K562 (cell line): Measurements from ENCODE around the gene GABRP.
"Not testable (repeated sequence)": the region's sequence is repeated elsewhere in the genome, so short reads cannot be mapped to it uniquely, and the experiment has no call there.

Experiments used
- MTA1 ChIP-seq: fragments of 450-650 bp; IDR thresholded peaks from 2 replicates; pipeline ENCODE4 v1.6.1; 2017; ENCODE audit warnings: borderline replicate concordance
- TF ChIP-seq, protein P1 (sequence below): sonication (generic); formaldehyde crosslinking; IDR thresholded peaks from 2 replicates; pipeline ENCODE4 v1.8.1; 2022; ENCODE audit warnings: missing genetic modification reagents

DNA sequence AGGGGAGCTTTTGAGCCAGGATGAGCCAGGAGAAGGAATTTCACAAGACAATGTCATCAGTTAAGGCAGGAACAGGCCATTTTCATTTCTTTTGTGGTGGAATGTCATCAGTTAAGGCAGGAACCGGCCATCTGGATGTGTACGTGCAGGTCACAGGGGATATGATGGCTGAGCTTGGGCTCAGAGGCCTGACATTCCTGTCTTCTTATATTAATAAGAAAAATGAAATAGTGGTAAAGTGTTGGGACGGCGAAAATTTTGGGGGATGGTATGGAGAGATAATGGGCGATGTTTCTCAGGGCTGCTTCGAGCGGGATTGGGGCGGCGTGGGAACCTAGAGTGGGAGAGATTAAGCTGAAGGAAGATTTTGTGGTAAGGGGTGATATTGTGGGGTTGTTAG lies 21.2 kb upstream of the GABRP start:
- not testable (repeated sequence) for TF ChIP-seq MTA1
- TF ChIP-seq, protein P1, sequence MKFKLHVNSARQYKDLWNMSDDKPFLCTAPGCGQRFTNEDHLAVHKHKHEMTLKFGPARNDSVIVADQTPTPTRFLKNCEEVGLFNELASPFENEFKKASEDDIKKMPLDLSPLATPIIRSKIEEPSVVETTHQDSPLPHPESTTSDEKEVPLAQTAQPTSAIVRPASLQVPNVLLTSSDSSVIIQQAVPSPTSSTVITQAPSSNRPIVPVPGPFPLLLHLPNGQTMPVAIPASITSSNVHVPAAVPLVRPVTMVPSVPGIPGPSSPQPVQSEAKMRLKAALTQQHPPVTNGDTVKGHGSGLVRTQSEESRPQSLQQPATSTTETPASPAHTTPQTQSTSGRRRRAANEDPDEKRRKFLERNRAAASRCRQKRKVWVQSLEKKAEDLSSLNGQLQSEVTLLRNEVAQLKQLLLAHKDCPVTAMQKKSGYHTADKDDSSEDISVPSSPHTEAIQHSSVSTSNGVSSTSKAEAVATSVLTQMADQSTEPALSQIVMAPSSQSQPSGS (CRISPR knock-in tag) = not testable (repeated sequence)
